ENCODE data around the gene HS1BP3. TPM values are rescaled to one million over a fixed set of nuclear protein-coding genes. Genes with fewer than 3 reads are reported as not detected.

Gene HS1BP3
- total and polyA plus RNA-seq, 9 of the 15 experiments (the other 6 are each of a cell fraction or from before 2014, with no cell fraction given) = 0.41 to 8.3 (median 5.9) TPM

DNA sequence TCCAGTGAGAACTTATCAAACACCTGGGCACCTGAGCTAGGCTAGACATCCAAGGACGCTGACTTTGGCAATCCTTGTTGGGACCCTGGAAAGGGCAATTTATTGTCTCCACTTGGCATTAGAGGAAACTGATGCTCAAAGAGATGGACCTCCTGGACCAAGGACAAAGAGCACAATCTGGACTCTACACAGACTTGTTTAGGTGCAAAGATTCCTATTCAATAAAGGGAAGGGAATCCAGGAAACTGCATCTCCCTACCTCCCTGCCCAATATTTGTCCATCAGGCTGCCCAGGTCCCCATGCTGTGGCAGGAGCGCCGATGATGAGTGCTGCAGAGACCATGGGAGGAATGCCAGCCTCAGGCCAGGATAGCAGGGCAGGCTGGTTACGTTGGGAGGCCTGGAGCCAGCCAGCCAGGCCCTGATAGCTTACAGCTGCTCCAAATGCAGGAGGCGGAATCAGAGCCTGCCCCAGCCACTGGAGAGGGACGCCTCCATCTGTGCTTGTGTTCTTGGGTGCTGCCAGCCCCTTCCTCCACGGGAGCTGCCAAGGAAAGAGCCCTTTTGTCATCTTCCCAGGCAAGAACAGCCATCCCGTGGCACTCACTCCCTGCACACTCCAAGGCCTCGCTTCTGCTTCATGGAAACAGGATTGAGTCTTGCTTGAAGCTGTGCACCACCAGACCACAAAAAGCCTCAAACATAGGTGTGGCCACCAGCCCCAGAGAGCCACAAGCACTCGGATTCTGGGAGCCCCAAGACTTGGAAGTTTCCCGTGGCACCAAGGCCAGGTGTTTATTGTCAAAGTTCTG lies 60.0 kb downstream of the HS1BP3 start:
- TF ChIP-seq SIRT6 (IDR thresholded peaks at IDR 0.05; ENCODE audit: low read depth, low read length) (no peak), PRMT5 (CRISPR knock-in tag; IDR thresholded peaks at IDR 0.05) (no peak)
- TF ChIP-seq, protein P1, sequence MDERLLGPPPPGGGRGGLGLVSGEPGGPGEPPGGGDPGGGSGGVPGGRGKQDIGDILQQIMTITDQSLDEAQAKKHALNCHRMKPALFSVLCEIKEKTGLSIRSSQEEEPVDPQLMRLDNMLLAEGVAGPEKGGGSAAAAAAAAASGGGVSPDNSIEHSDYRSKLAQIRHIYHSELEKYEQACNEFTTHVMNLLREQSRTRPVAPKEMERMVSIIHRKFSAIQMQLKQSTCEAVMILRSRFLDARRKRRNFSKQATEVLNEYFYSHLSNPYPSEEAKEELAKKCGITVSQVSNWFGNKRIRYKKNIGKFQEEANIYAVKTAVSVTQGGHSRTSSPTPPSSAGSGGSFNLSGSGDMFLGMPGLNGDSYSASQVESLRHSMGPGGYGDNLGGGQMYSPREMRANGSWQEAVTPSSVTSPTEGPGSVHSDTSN (CRISPR knock-in tag; IDR thresholded peaks at IDR 0.05; ENCODE audit: low read depth) = no peak
- TF ChIP-seq, protein P1 (tag; conservative IDR thresholded peaks at IDR 0.05; ENCODE audit: low read depth) = no peak
- H3K36me3 ChIP-seq (ENCODE audit: control insufficient read depth, insufficient read depth, low read length) = no peaks in the 10 kb centered on the region
- no peak overlapping the region for H3K27ac ChIP-seq (ENCODE audit: extremely low read depth, low read depth, low read length)
- 63% methylated on average over 10 of the region's 11 CpGs for WGBS (ENCODE audit: insufficient coverage, low coverage, missing lambda C conversion rate)
- ChIA-PET CTCF (ENCODE audit: low intra/inter-chr PET ratio) (no interaction called here), POLR2A (interaction anchor here (0.6 to 1.3 kb wide), 4 partner anchors 10 to 56 kb away, joined by 3 to 4 read pairs (median 3); no protein-coding TSS in a partner anchor)
- H3K4me1 ChIP-seq (replicated peaks in 1 of 2; ENCODE audit: control insufficient read depth in 2 of 2, insufficient read depth in 2 of 2, low read length in 2 of 2) = peaks cover 34 to 43% of the 10 kb centered on the region in 2 experiments
- in situ Hi-C loops (cut with MboI) = no loop called here
- H3K79me2 ChIP-seq (ENCODE audit: control insufficient read depth, insufficient read depth, low read length) = no peaks in the 10 kb centered on the region
- H2AFZ ChIP-seq (ENCODE audit: low read depth, low read length) = no peak overlapping the region
- no peaks in the 10 kb centered on the region for H3K27me3 ChIP-seq (ENCODE audit: control insufficient read depth in 2 of 2, insufficient read depth in 2 of 2, low read length in 2 of 2)
- no peak for FAIRE-seq
- no peak for ATAC-seq
- peak overlapping the region in 1 of 2 experiments; percentile 68; a peak in 1 of 4 replicates for H3K9ac ChIP-seq (ENCODE audit: insufficient read depth in 1 of 2, low read depth in 2 of 2, low read length in 2 of 2)
- no peak overlapping the region for H3K4me2 ChIP-seq (ENCODE audit: insufficient read depth, low read length)
- H4K20me1 ChIP-seq (replicated peaks; ENCODE audit: control insufficient read depth, insufficient read depth, low read length) = no peaks in the 10 kb centered on the region
- no peaks in the 10 kb centered on the region for H3K9me1 ChIP-seq (ENCODE audit: control insufficient read depth, insufficient read depth, low read length)
- no peak overlapping the region for H3K4me3 ChIP-seq
- intact Hi-C loops (cut with micrococcal nuclease) = no loop called here
- H3K9me3 ChIP-seq (replicated peaks; ENCODE audit: control insufficient read depth, insufficient read depth, low read depth, low read length) = no peaks in the 10 kb centered on the region
- no TSS peak for BruUV-seq (replicated peaks)
- DNase-seq (ENCODE audit: extremely low read depth in 1 of 4, low spot score in 3 of 4) = no peak
